Occipital lobe (tissue), 2 donors: ENCODE data around the gene MTR. TPM values are rescaled to one million over a fixed set of nuclear protein-coding genes. Genes with fewer than 3 reads are reported as not detected.

Source experiments
- DNase-seq: peaks from one replicate; lab custom pipeline; 2025; lab: John Stamatoyannopoulos, UW
- total RNA-seq: library from RNA; depleted of rRNA; stranded (reverse); fragments of >200 nt; gene quantifications from one replicate; pipeline ENCODE4 v1.2.3, GENCODE V29; 2014

MTR gene
- total RNA-seq, 1 donor from 2014 or later = 28.4 TPM

DNA sequence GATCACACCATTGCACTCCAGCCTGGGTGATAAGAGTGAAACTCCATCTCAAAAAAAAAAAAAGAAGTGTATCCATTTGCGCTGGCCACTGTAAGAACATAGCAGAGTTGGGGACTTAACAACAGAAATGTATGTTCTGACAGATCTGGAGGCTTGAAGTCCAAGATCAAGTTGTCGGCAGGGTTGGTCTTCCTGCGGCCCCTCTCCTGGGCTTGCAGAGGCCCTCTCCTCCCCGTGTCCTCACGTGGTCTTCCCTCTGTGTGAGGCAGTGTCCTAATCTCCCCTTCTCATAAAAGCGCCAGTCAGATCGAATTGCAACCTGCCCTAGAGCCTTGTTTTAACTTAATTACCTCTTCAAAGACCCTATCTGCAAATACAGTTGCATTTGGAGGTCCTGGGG, 156.6 kb downstream of the MTR start:
- no peak for DNase-seq

DNA sequence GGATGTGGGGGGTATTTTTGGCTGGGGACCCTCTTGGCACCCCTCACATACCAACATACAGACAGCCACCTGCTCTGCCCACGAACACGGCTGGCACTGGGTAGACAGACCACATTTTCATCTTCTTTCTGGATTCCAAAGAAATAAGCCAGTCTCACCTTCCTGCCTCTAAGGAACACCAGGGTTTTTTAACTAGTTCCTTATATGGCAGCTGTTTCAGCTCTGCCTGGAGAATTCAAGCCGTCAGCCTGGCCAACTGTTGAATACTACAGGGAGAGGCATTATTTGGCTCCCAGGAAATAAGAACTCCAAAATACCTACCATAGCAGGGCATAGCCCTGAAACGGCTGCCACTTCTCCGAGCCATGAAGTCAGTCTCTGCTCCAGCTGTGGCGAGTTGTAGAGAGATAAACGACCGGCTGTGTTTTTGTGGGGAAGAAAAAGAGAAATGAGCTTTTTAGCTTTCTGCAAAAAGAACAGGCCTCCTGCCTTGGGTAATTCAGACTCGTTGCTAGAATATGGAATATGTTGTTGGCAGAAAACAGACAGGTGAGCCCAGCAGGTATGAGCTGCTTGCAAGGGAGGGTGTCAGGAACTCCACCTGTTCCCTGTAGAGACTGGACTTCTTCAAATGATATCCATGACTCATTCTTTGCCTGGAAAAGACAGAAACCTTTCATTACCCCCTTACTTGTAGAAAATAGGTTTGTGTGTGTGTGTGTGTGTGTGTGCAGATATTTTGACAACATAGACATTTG, 157.3 kb downstream of the MTR start:
- DNase-seq = no peak

GRCh38 chr1:236953151-236953700, 158.1 kb downstream of the MTR start:
- no peak for DNase-seq

Other genes starting within 250 kb of the MTR start
- gene HEATR1, start 190.8 kb upstream of the MTR start, total RNA-seq = 77.2 TPM
- gene ACTN2, start 108.8 kb upstream of the MTR start, total RNA-seq = 59.1 TPM
- gene MT1HL1, start 209.1 kb downstream of the MTR start, total RNA-seq = not detected
- 40.7 TPM for gene RYR2, start 246.9 kb downstream of the MTR start, total RNA-seq